Spleen (tissue), 7 donors: ENCODE data around the gene ITGAV.

Experiments
- CTCF ChIP-seq, 11 experiments: fragments of 200-600 bp in 7 of 11; fragments of 450-650 bp in 4 of 11; sonication (generic) in 4 of 11; IDR thresholded peaks in 8 of 11; conservative IDR thresholded peaks in 3 of 11; 1 replicate in 7 of 11; 2 replicates in 4 of 11; pipeline versions ENCODE4 v1.4.0 to v1.8.0; 2016 to 2021; ENCODE audit warnings: antibody characterized with exemption in 11 of 11, inconsistent platforms in 4 of 11, mild to moderate bottlenecking in 1 of 11
- POLR2A ChIP-seq, 3 donors: fragments of 450-650 bp; IDR thresholded peaks; one replicate each; pipeline ENCODE4 v1.5.1; 2017; ENCODE audit warnings: antibody characterized with exemption in 3 of 3, mild to moderate bottlenecking in 1 of 3
- donor health status: DM: no; HTN: no; CAD: no; lungs with moderate emphysema.
- donor health status: DM: no; HTN: no; CAD: no.
- donor health status: DM: no; HTN: no; CAD: no.

- TF ChIP-seq CTCF (IDR thresholded peaks at IDR 0.05 in 8 of 11, conservative IDR thresholded peaks at IDR 0.05 in 3 of 11) (no peak), POLR2A (IDR thresholded peaks at IDR 0.05) (no peak)
Observed at GRCh38 chr2:186718122-186718521, 128.3 kb downstream of the ITGAV start.
